GM21825 (cell line): ENCODE measurements around the gene MC1R.
"Not testable (repeated sequence)": the region's sequence is repeated elsewhere in the genome, so short reads cannot be mapped to it uniquely, and the experiment has no call there.

ENCODE experiments used
- ATAC-seq: cut with Tn5 transposase; IDR thresholded peaks from one replicate; pipeline ENCODE4 v1.9.1; 2021; ENCODE audit warnings: mild to moderate bottlenecking, moderate library complexity; ENCODE audit not compliant: unreplicated experiment

The MC1R gene

GRCh38 chr16:89957216-89957785 lies 38.6 kb downstream of the MC1R start:
- no peak for ATAC-seq

- ATAC-seq: no peak
These were observed 39.4 kb downstream of the MC1R start for GRCh38 chr16:89958068-89958467.

- no peak for ATAC-seq
These were observed 39.9 kb downstream of the MC1R start for GRCh38 chr16:89958596-89958995.

GRCh38 chr16:89960966-89961365 lies 42.3 kb downstream of the MC1R start:
- ATAC-seq: no peak

DNA sequence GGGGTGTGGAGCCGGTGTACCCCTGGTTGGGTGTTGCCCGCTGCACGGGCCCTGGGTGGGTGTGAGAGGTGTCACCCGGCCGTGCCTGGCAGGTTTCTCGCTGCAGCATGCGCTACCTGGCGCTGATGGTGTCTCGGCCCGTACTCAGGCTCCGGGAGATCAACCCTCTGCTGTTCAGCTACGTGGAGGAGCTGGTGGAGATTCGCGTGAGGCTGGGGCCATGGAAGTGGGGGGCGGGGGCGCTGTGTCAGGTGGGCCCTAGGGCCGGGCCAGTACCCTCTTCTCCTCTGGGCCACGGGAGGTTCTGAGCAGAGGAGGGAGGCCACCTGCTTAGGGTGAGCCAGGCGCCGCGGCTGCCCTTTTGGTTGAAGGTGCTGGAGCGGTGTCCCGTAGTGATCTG lies 43.3 kb downstream of the MC1R start:
- no peak for ATAC-seq

DNA sequence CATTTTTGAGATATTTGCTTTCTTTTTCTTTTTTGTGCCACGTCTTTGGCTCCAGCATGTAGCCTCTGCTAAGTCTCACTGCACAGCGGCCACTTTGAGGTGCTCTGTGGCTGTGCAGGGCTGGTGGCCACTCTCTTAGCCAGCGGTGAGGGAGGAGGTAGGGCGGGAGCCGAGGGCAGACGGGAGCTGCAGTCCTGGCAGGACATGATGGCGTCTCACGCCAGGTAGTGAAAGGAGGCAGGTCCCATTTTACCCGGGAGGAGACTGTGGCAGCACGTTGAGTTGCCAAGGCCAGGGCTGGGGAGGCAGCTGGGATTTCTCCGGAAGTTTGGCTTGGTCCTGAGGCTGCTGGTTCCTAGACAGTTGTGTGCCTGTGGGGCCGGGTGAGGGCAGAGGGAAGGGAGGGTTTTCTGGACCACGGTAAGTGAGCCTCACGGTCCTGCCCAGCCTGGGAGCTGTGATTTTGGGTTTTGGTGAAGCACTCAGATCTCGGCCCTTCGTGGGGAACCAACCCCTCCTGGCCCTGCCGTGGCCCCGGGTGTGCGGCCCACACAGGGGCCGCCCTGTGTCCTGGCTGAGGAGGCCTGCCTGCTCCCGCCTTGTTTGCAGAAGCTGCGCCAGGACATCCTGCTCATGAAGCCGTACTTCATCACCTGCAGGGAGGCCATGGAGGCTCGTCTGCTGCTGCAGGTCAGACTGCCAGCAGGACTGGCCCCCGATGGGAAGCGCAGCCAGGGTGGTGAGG lies 44.3 kb downstream of the MC1R start:
- no peak for ATAC-seq

DNA sequence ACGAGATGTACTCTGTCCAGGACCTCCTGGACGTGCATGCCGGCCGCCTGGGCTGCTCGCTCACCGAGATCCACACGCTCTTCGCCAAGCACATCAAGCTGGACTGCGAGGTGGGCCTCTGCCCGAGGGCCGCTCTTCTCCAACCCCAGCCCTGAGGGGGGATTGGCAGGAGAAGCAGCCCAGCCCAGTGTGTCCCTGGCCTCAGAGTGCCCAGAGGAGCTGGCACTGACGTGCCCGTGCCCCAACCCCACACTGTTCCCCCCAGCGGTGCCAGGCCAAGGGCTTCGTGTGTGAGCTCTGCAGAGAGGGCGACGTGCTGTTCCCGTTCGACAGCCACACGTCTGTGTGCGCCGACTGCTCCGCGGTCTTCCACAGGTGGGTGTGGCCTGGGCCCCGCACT lies 45.5 kb downstream of the MC1R start:
- ATAC-seq: no peak

DNA sequence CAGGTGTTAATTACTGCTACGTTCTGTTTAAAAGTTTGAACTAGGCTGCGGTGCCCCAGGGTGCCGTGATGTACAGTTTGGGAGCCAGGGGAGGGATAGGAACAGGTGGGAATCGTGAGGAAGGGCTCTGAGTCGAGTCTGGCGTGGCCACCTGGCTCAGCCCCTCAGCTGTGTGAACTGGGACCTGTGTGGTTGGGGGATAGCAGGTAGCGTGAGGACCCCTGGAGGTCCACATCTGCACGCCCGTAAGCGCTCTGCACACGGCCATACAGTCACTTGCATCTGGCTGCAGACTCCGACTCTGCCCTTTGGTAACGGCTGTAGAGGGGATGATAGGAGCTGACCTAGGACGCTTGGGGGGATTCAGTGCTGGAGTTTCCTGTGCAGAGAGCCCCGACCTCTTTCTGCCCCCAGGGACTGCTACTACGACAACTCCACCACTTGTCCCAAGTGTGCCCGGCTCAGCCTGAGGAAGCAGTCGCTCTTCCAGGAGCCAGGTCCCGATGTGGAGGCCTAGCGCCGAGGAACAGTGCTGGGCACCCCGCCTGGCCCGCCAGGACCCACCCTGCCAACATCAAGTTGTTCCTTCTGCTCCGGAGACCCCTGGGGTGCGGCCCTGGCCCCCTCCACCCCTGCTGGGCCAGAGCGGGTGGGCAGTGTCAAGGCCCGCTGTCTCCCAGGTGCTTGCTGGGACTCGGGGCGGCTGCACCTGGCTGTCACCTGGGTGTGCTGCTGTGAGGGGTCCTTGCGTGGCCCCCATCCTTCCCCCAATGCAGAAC lies 47.0 kb downstream of the MC1R start:
- no peak for ATAC-seq

GRCh38 chr16:89966756-89967155 lies 48.1 kb downstream of the MC1R start:
- no peak for ATAC-seq

DNA sequence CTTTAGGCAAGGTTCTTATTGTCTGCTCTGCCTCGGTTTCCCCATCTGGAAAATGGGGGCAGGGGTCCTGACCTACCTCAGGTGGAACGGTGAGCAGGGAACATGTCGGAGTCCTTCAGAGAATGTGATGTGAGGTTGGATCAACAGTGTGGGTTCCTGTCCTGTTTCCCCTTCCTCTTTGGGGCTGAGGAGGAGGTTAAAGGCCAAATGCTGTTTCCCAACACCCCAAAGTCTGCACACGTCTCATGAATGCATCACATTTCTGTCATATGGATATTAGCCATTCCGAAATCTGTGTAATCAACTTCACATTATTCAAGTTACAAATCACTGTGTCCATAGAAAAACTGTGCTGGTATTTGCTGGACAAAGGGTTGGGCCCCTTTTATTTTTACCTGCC lies 48.8 kb downstream of the MC1R start:
- ATAC-seq: not testable (repeated sequence)

GRCh38 chr16:89968074-89968473 lies 49.4 kb downstream of the MC1R start:
- not testable (repeated sequence) for ATAC-seq

GRCh38 chr16:89969741-89970410 lies 51.2 kb downstream of the MC1R start:
- no peak for ATAC-seq
